Ascending aorta (tissue), 2 donors: Measurements from ENCODE around the gene ABCB8. TPM values are rescaled to one million over a fixed set of nuclear protein-coding genes. Genes with fewer than 3 reads are reported as not detected.

ENCODE experiments used
- DNase-seq, 2 donors: peaks; one replicate each; pipeline ENCODE4 v3.0.0-alpha.2; 2019; ENCODE audit warnings: low spot score in 2 of 2
- H3K27ac ChIP-seq, 2 donors: fragments of 200-600 bp; sonication (generic); one replicate each; pipeline ENCODE4 v1.5.1; 2016 to 2017; ENCODE audit warnings: mild to moderate bottlenecking in 1 of 2
- H3K27me3 ChIP-seq: fragments of 200-600 bp; sonication (generic); one replicate; pipeline ENCODE4 v1.5.1; 2017
- H3K36me3 ChIP-seq, 2 donors: fragments of 200-600 bp; sonication (generic); one replicate each; pipeline ENCODE4 v1.5.1; 2016
- H3K4me1 ChIP-seq, 2 donors: fragments of 200-600 bp; sonication (generic); one replicate each; pipeline ENCODE4 v1.5.1; 2016 to 2017; ENCODE audit warnings: mild to moderate bottlenecking in 1 of 2
- H3K4me3 ChIP-seq, 2 donors: fragments of 200-600 bp; sonication (generic); one replicate each; pipeline ENCODE4 v1.5.1; 2016 to 2017; ENCODE audit warnings: mild to moderate bottlenecking in 1 of 2
- H3K9me3 ChIP-seq, 2 donors: fragments of 200-600 bp; sonication (generic); one replicate each; pipeline ENCODE4 v1.5.1; 2016
- CTCF ChIP-seq, 3 experiments: fragments of 200-600 bp in 2 of 3; fragments of 450-650 bp in 1 of 3; sonication (generic) in 2 of 3; IDR thresholded peaks; one replicate each; pipeline ENCODE4 v1.5.1; 2016 to 2019; ENCODE audit warnings: antibody characterized with exemption in 3 of 3, mild to moderate bottlenecking in 1 of 3, moderate library complexity in 1 of 3
- intact Hi-C: fragments of 100-400 bp; cut with DNase I; formaldehyde crosslinking; loops from one replicate; pipeline ENCODE4 v1.15.1; 2023
- total RNA-seq: library from RNA; depleted of rRNA; stranded (reverse); fragments of >200 nt; gene quantifications from one replicate; pipeline ENCODE4 v1.1.0, GENCODE V29; 2016

The ABCB8 gene
- total RNA-seq, 1 donor from 2014 or later, result 50.8 TPM

DNA sequence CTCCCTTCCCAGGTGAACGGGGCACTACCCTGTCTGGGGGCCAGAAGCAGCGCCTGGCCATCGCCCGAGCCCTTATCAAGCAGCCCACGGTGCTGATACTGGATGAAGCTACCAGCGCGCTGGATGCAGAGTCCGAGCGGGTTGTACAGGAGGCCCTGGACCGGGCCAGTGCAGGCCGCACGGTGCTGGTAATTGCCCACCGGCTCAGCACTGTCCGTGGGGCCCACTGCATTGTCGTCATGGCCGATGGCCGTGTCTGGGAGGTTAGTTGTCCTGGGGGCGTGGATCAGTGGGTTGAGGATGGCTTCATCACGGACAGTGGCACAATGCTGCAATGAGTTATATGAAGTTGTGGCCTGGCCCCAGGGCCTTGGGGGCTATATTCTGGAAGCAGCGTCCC lies 15.7 kb downstream of the ABCB8 start:
- Histone ChIP-seq H3K4me1 (peaks cover under 1 to 1% of the 10 kb centered on the region in 2 donors), H3K9me3 (no peaks in the 10 kb centered on the region), H3K27me3 (no peaks in the 10 kb centered on the region), H3K4me3 (no peak overlapping the region), H3K27ac (no peak overlapping the region), H3K36me3 (peaks cover 6 to 14% of the 10 kb centered on the region in 2 donors)
- no peak for DNase-seq
- TF ChIP-seq CTCF (IDR thresholded peaks at IDR 0.05), result no peak
- intact Hi-C loops, result no loop called here

DNA sequence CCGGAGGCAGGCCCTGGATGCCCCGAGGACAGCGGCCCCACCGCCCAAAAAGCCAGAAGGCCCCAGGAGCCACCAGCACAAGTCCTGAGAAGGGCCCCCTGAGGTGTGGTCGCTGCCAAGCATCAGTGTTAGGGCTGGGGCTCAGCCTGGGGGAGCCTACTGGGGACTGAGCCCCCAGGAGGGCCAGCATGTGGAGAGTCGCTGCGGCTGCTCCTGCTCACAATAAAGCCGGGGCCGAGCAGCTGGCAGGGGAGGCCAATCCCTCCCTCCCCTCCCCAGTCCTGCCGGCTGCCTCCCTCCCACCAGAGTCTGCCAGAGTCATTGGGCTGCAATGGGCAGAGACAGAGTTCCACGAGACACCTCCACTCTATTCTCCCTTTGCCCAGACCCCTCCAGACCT lies 17.0 kb downstream of the ABCB8 start:
- no peak for TF ChIP-seq CTCF (IDR thresholded peaks at IDR 0.05)
- no peaks in the 10 kb centered on the region for H3K9me3 ChIP-seq
- intact Hi-C loops, result no loop called here
- H3K4me1 ChIP-seq, result no peaks in the 10 kb centered on the region
- H3K36me3 ChIP-seq, result peaks cover 6 to 14% of the 10 kb centered on the region in 2 donors
- H3K27me3 ChIP-seq, result no peaks in the 10 kb centered on the region
- no peak overlapping the region for H3K27ac ChIP-seq
- no peak for DNase-seq
- H3K4me3 ChIP-seq, result no peak overlapping the region

- H3K27me3 ChIP-seq, result no peaks in the 10 kb centered on the region
- no peak for DNase-seq
- intact Hi-C loops, result no loop called here
- H3K9me3 ChIP-seq, result no peaks in the 10 kb centered on the region
- no peak for TF ChIP-seq CTCF (IDR thresholded peaks at IDR 0.05)
- peaks cover 6 to 14% of the 10 kb centered on the region in 2 donors for H3K36me3 ChIP-seq
- peaks cover 0 to 1% of the 10 kb centered on the region in 2 donors for H3K4me1 ChIP-seq
- H3K4me3 ChIP-seq, result no peak overlapping the region
- H3K27ac ChIP-seq, result no peak overlapping the region
These were observed 17.7 kb downstream of the ABCB8 start for GRCh38 chr7:151045967-151046366.

DNA sequence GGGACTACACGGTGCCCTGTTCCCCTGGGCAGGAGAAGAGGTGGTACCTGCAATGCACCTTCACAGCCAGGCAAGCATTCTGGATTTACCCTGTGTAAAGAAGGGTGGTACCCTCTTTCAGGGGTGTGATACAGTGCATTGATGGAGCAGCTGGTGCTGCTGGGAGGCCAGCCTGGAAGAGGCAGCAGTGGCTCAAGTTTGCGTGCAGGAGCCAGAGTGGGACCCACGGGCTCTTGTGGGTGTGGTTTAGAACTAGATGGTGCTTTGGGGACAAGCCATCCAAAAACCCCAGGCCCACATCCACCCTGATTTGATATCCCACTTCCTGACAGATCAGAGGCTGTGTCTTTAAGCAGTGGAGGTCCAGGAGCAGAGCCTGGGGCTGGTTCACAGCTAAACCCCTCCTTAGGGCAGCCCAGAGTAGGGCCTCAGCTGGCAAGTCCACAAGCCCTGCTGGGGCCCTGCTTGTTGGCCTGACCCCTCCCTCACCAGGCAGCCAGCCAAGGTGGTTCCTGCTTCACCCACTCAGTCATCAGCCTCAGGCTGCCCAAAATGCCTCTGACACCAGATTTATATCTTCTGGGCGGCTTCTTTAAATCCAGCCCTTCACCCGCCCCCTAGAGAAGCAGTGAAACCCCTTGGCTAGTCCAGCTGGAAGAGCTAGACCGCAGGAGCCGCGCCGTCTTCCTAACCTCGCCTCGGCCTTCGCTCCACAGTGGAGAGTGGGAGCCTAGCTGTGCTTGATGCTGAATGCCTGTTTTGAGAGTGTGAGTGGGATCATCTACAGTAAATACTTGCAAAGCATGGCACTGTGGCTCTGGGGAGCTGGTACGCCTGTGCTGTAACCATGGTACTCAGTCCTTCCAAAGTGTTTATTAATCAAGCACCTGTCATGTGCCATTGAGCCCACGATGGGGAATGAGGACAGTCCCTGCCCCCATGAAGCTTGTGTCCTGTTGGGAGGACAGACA lies 18.6 kb downstream of the ABCB8 start:
- H3K4me1 ChIP-seq, result peaks cover 0 to 7% of the 10 kb centered on the region in 2 donors
- no peak for TF ChIP-seq CTCF (IDR thresholded peaks at IDR 0.05)
- H3K9me3 ChIP-seq, result no peaks in the 10 kb centered on the region
- no peak overlapping the region for H3K4me3 ChIP-seq
- H3K27ac ChIP-seq, result no peak overlapping the region
- H3K36me3 ChIP-seq, result peaks cover 4 to 12% of the 10 kb centered on the region in 2 donors
- DNase-seq, result no peak
- intact Hi-C loops, result no loop called here
- no peaks in the 10 kb centered on the region for H3K27me3 ChIP-seq

GRCh38 chr7:151047976-151048815 lies 19.9 kb downstream of the ABCB8 start, which contains the start of gene ASIC3:
Gene ASIC3, plus strand, starts transcription at chr7:151048531. Its CDS starts 355 bp downstream, at chr7:151048886.
- H3K27ac ChIP-seq, result no peak within 1 kb of the TSS
- H3K27me3 ChIP-seq, result no peaks in the 10 kb centered on the region
- no peak for DNase-seq
- intact Hi-C loops, result no loop called here
- no peak for TF ChIP-seq CTCF (IDR thresholded peaks at IDR 0.05)
- no peaks in the 10 kb centered on the region for H3K9me3 ChIP-seq
- H3K4me1 ChIP-seq, result peaks cover 0 to 7% of the 10 kb centered on the region in 2 donors
- peaks cover 0 to 10% of the 10 kb centered on the region in 2 donors for H3K36me3 ChIP-seq
- H3K4me3 ChIP-seq, result no peak within 1 kb of the TSS
